Panc1 (cell line): ENCODE measurements around the gene EVL.

Experiments
- POLR2AphosphoS5 ChIP-seq: IDR thresholded peaks from 2 replicates; pipeline ENCODE4 v1.6.1; 2012; ENCODE audit warnings: mild to moderate bottlenecking, low read depth, low read length, moderate library complexity
- SIN3A ChIP-seq: IDR thresholded peaks from 2 replicates; pipeline ENCODE4 v1.6.1; 2012; ENCODE audit warnings: low read depth, mild to moderate bottlenecking, low read length, moderate library complexity, borderline replicate concordance; ENCODE audit not compliant: insufficient read depth
- TCF7L2 ChIP-seq: IDR thresholded peaks from 2 replicates; pipeline ENCODE4 v1.6.1; 2011; ENCODE audit warnings: mild to moderate bottlenecking, low read depth, low read length, inconsistent platforms
- TF ChIP-seq, protein P1 (sequence below): fragments of 450-650 bp; IDR thresholded peaks from 2 replicates; pipeline ENCODE4 v1.5.1; 2017; ENCODE audit warnings: mild to moderate bottlenecking
- TF ChIP-seq, protein P2 (sequence below), 2 experiments: IDR thresholded peaks; 2 replicates each; pipeline ENCODE4 v1.6.1; 2011 to 2012; ENCODE audit warnings: low read depth in 2 of 2, control low read depth in 1 of 2, low read length in 1 of 2, mild to moderate bottlenecking in 1 of 2, moderate library complexity in 1 of 2; ENCODE audit not compliant: insufficient read depth in 1 of 2

GRCh38 chr14:100130521-100130920 is 65.3 kb downstream of the EVL start:
- TF ChIP-seq, protein P1, sequence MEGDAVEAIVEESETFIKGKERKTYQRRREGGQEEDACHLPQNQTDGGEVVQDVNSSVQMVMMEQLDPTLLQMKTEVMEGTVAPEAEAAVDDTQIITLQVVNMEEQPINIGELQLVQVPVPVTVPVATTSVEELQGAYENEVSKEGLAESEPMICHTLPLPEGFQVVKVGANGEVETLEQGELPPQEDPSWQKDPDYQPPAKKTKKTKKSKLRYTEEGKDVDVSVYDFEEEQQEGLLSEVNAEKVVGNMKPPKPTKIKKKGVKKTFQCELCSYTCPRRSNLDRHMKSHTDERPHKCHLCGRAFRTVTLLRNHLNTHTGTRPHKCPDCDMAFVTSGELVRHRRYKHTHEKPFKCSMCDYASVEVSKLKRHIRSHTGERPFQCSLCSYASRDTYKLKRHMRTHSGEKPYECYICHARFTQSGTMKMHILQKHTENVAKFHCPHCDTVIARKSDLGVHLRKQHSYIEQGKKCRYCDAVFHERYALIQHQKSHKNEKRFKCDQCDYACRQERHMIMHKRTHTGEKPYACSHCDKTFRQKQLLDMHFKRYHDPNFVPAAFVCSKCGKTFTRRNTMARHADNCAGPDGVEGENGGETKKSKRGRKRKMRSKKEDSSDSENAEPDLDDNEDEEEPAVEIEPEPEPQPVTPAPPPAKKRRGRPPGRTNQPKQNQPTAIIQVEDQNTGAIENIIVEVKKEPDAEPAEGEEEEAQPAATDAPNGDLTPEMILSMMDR: no peak
- TF ChIP-seq SIN3A (no peak), POLR2AphosphoS5 (no peak), TCF7L2 (no peak)
- TF ChIP-seq, protein P2, sequence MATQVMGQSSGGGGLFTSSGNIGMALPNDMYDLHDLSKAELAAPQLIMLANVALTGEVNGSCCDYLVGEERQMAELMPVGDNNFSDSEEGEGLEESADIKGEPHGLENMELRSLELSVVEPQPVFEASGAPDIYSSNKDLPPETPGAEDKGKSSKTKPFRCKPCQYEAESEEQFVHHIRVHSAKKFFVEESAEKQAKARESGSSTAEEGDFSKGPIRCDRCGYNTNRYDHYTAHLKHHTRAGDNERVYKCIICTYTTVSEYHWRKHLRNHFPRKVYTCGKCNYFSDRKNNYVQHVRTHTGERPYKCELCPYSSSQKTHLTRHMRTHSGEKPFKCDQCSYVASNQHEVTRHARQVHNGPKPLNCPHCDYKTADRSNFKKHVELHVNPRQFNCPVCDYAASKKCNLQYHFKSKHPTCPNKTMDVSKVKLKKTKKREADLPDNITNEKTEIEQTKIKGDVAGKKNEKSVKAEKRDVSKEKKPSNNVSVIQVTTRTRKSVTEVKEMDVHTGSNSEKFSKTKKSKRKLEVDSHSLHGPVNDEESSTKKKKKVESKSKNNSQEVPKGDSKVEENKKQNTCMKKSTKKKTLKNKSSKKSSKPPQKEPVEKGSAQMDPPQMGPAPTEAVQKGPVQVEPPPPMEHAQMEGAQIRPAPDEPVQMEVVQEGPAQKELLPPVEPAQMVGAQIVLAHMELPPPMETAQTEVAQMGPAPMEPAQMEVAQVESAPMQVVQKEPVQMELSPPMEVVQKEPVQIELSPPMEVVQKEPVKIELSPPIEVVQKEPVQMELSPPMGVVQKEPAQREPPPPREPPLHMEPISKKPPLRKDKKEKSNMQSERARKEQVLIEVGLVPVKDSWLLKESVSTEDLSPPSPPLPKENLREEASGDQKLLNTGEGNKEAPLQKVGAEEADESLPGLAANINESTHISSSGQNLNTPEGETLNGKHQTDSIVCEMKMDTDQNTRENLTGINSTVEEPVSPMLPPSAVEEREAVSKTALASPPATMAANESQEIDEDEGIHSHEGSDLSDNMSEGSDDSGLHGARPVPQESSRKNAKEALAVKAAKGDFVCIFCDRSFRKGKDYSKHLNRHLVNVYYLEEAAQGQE (IDR thresholded peaks at IDR 0.05; ENCODE audit: insufficient read depth in 1 of 2, low read depth in 2 of 2, low read length in 1 of 2): no peak
